GM12891 (cell line): ENCODE data around the gene LIMA1.

Experiments
- PAX5 ChIP-seq: IDR thresholded peaks from 2 replicates; pipeline ENCODE4 v1.6.1; 2011; ENCODE audit warnings: low read length, moderate library complexity, mild to moderate bottlenecking; ENCODE audit not compliant: insufficient read depth, severe bottlenecking
- POLR2A ChIP-seq: IDR thresholded peaks from 2 replicates; pipeline ENCODE4 v1.6.1; 2011; ENCODE audit warnings: low read depth, low read length, control low read depth
- POLR2AphosphoS5 ChIP-seq: IDR thresholded peaks from 2 replicates; pipeline ENCODE4 v1.6.1; 2011; ENCODE audit warnings: low read depth, low read length, control low read depth
- SPI1 ChIP-seq: IDR thresholded peaks from 2 replicates; pipeline ENCODE4 v1.6.1; 2011; ENCODE audit warnings: low read depth, low read length, control low read depth
- TAF1 ChIP-seq: IDR thresholded peaks from 2 replicates; pipeline ENCODE4 v1.6.1; 2011; ENCODE audit warnings: low read depth, low read length, control low read depth

GRCh38 chr12:50240096-50240791, 43.1 kb downstream of the LIMA1 start:
- TF ChIP-seq TAF1 = no peak
- no peak for TF ChIP-seq POLR2A
- TF ChIP-seq PAX5 = no peak
- no peak for TF ChIP-seq POLR2AphosphoS5
- TF ChIP-seq SPI1 = no peak
